Measurements from ENCODE around the gene GRIPAP1.
"Not testable (repeated sequence)": the region's sequence is repeated elsewhere in the genome, so short reads cannot be mapped to it uniquely, and the experiment has no call there.

The GRIPAP1 gene

GRCh38 chrX:48996969-48997368 is 5.1 kb downstream of the GRIPAP1 start:
- DNase-seq (ENCODE audit: low spot score) = no peak

GRCh38 chrX:48992341-48992740 is 9.7 kb downstream of the GRIPAP1 start:
- DNase-seq (ENCODE audit: low spot score) = no peak

- no peak for DNase-seq (ENCODE audit: low spot score)
Observed at GRCh38 chrX:48989483-48989882, 12.6 kb downstream of the GRIPAP1 start.

- DNase-seq (ENCODE audit: low spot score) = no peak
Observed at GRCh38 chrX:48983896-48984295, 18.2 kb downstream of the GRIPAP1 start.

GRCh38 chrX:48983081-48983480 is 19.0 kb downstream of the GRIPAP1 start:
- no peak for DNase-seq (ENCODE audit: low spot score)

DNA sequence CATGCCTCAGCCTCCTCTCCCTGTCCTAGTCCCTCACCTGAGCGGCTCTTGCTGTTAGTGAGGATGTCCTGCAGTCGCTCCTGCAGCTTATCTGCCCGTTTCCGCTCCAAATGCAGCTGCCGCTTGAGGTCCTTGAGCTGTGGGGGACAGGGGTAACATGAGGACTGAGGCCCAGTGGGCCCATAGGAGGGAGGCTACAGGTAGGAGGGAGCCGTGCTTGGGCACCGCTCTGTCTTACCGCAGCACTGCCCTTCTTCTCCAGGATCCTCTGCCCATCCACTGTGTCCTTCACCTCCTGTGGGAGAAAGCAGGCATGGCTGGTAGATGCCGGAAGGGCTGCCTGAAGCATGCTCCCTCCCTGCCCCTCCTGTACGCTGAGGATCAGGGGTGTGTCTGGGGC is 20.9 kb downstream of the GRIPAP1 start:
- no peak for DNase-seq (ENCODE audit: low spot score)

GRCh38 chrX:48980341-48980740 is 21.7 kb downstream of the GRIPAP1 start:
- DNase-seq (ENCODE audit: low spot score) = not testable (repeated sequence)

- no peak for DNase-seq (ENCODE audit: low spot score)
Observed at GRCh38 chrX:48978226-48978625, 23.8 kb downstream of the GRIPAP1 start.

DNA sequence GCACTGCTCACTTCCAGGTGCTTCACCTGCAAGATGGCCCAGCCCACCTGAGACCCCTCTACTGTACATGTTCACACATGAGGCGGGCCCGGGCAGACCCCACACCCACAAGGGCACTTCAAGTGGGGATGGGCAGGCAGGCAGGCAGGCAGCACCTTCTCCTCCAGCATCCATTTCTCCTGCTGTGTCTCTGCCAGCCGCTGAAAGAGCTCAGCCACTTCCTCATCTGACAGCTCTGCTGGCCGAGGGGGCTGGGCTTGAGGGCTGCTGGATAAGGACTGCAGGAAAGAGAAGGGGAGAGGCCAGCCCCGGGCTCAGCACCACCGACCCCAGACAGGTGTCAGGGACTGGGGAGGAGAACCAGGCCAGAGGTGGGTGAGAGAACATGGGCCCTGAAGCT is 26.0 kb downstream of the GRIPAP1 start:
- no peak for DNase-seq (ENCODE audit: low spot score)

DNA sequence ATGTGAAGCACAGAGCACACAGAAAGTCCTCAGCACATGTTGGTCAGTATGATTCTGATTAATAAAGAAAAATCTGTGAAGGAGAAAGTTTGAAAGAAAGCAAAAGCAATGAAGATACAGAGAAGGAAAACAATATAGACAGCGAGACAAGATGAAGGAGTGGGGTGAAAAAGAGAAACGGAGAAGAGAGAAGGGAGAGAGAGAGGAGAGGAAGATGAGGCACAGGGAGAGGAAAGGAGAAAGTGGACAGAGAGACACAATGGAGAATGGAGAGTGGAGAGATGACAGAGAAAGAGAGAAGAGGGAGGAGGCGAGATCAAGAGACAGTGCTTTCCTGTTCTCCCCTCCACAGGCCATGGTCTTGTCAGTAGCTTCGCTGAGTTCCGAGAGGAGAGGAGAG is 26.5 kb downstream of the GRIPAP1 start:
- no peak for DNase-seq (ENCODE audit: low spot score)

DNA sequence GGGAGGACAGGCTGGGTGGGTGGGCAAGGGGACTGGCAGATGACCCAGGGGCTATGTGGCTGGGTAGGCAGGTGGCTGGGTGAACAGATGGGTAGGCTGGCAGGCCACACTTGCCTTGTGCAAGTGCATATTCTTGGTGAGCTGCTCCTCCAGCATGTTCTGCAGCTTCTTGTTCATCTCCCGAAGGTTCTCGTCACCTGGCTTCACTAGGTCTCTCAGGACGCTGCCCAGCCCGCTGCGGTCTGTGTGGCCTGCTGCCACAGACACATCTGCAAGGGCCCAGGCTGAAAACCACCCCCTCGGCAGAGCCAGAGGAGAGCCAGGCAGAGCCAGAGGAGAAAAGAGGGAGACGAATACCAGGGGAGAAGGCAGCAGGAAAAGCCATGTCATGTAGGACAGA is 27.0 kb downstream of the GRIPAP1 start:
- DNase-seq (ENCODE audit: low spot score) = no peak

- no peak for DNase-seq (ENCODE audit: low spot score)
Observed at GRCh38 chrX:48974574-48974973, 27.5 kb downstream of the GRIPAP1 start.

DNA sequence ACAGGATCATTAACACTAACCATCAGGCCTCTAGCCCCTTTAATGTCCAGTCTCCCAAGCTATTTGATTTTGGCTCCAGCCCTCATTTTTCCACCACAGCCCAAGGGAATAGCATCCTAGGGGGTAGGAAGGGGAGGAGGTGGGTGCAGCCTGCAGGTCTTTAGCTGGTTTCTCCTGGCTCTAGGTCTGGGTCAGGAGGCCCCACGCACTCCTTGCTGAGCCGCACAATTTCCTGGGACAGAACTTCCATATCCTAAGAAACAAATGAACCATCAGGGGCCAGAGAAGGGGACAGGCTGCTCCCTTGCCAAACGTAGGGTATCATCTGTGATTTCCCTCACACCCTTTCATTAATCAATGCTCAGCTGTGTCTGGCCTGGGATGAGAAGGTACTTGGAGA is 28.0 kb downstream of the GRIPAP1 start:
- DNase-seq (ENCODE audit: low spot score) = no peak

DNA sequence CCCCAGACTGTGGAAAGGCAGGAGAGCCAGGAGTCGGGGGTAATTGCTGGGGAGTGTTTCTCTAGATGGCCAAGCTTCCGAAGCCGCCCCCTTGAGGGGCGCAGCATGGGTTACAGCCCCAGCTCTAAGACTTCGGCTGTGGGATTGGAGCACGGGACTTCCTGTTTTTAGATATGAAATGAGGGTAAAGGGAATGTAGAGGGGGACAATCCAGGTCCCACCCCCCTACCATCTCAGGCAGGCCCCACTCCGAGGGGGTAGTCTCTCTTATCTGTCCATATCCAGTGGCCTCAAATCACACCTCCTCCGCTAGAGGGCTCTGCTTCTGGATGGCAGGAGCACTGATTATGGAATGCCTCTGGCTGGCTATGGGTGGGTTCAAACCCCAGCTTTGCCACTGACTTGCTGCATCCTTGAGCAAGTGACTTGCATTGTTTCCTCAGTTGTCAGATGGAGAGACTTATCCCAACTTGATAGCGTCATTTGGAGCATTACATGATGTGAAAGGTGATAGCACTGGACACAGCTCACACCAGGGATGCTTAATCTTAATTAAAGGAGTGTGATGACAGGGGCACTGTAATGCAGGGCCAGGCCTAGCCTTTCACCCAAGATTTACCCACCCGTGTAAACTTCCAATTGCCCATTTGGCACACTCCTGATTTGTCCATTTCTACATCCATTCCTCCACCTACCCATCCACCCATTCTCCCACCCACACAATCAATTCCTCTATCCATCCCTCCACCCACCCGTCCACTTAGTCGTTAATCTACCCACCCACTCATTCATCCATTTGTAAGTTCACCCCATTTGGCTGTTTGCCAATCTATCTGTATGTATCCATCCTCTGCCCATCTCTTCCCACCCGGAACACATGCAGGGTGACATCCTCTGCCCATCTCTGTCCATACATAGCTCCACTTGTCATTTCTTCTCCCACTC is 29.6 kb downstream of the GRIPAP1 start:
- peak; percentile 33 for DNase-seq (ENCODE audit: low spot score)

- no peak for DNase-seq (ENCODE audit: low spot score)
Observed at GRCh38 chrX:48971249-48972219, 30.5 kb downstream of the GRIPAP1 start, which contains the start of gene KCND1. KCND1 (minus strand) TSS chrX:48971844; CDS start chrX:48970271, 1,573 bp downstream.

GRCh38 chrX:48969471-48969870 is 32.6 kb downstream of the GRIPAP1 start:
- no peak for DNase-seq (ENCODE audit: low spot score)

GRCh38 chrX:48968377-48968776 is 33.7 kb downstream of the GRIPAP1 start:
- DNase-seq (ENCODE audit: low spot score) = no peak

GRCh38 chrX:48966796-48967579 is 35.1 kb downstream of the GRIPAP1 start:
- no peak for DNase-seq (ENCODE audit: low spot score)

- DNase-seq (ENCODE audit: low spot score) = no peak
Observed at GRCh38 chrX:48965959-48966358, 36.1 kb downstream of the GRIPAP1 start.

DNA sequence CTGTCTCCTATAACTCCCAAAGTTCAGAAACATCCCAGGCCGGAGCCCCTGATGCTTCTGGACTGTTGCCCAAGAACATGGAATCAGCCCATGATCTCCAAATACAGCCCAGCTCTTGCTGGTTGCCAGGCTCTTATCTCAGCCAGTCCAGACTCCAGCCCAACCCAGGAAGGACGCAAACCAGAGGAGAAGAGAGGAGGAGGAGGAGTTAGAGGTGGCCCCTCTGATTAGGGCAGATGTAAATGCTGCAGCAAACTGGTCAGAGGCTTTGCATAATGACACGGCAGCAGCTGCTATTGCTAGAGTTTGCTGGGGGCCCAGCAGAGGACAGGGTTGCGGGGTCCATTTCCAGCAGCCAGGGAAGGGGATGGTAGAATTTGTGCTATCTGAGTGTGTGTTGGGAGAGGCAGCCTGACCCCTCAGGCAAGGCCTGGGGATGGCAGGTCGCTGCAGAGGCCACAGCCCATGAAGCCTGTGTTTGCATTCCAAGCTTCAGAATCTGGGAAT is 40.4 kb downstream of the GRIPAP1 start:
- DNase-seq (ENCODE audit: low spot score) = no peak

DNA sequence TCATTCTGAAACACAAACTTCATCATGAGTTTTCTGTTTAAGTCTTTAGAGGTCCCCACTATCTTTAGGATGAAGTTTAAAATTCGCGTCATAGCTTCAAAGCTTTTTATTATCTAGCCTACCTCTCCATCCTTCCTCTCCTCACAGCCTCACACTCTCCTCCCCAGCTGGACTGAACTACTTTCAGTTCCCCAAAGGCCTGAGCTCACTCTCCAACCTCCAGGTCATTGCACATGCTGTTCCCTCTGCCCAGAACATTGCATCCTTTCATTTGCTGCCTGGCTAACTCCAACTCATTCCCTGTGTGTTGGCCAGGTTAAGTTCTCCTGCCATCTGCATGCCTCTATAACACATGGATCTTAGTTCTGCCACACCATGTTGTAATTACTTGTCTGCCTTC is 41.8 kb downstream of the GRIPAP1 start:
- no peak for DNase-seq (ENCODE audit: low spot score)

All from COLO829 (cell line).